ENCODE results near the gene DLGAP1. TPM values are rescaled to one million over a fixed set of nuclear protein-coding genes. Genes with fewer than 3 reads are reported as not detected.

DLGAP1 gene
- total and polyA plus RNA-seq, 2 of the 13 experiments (the other 11 are each of a cell fraction or from before 2014, with no cell fraction given), result 0.01 TPM; not detected in 1

GRCh38 chr18:3604498-3605408 lies 850.4 kb downstream of the DLGAP1 start (continued):
- no peak for TF ChIP-seq FOXA1 (IDR thresholded peaks at IDR 0.05)
- peak; percentile 84 for TF ChIP-seq FOXA1 (CRISPR knock-in tag; IDR thresholded peaks at IDR 0.05)
- no peak for TF ChIP-seq NFYB (CRISPR knock-in tag; IDR thresholded peaks at IDR 0.05)
- TF ChIP-seq ZNF292 (CRISPR knock-in tag; IDR thresholded peaks at IDR 0.05; ENCODE audit: borderline replicate concordance, low read depth), result peak; percentile 61; the same call in 1 of the 2 replicates
- no peak for TF ChIP-seq PCBP1 (IDR thresholded peaks at IDR 0.05; ENCODE audit: borderline replicate concordance, low read depth, low read length)
- TF ChIP-seq ZGPAT (CRISPR knock-in tag; IDR thresholded peaks at IDR 0.05), result peak; percentile 42
- peak; percentile 76 for TF ChIP-seq RARA (CRISPR knock-in tag; IDR thresholded peaks at IDR 0.05)
- TF ChIP-seq ZNF326 (CRISPR knock-in tag; IDR thresholded peaks at IDR 0.05; ENCODE audit: borderline replicate concordance), result no peak
- TF ChIP-seq ZNF337 (CRISPR knock-in tag; IDR thresholded peaks at IDR 0.05; ENCODE audit: borderline replicate concordance, low read depth), result 0 out of 2 replicates have a peak, but pooled peaks have one; percentile 33
- TF ChIP-seq ZNF614 (CRISPR knock-in tag; IDR thresholded peaks at IDR 0.05; ENCODE audit: borderline replicate concordance), result peak; percentile 87
- no peak for TF ChIP-seq PHB2 (IDR thresholded peaks at IDR 0.05; ENCODE audit: partially characterized antibody)
- 0 out of 2 replicates have a peak, but pooled peaks have one; percentile 50 for TF ChIP-seq FOXP4 (CRISPR knock-in tag; IDR thresholded peaks at IDR 0.05)
- TF ChIP-seq ZNF317 (CRISPR knock-in tag; IDR thresholded peaks at IDR 0.05), result peak; percentile 93
- TF ChIP-seq NFRKB (IDR thresholded peaks at IDR 0.05), result no peak
- peak; percentile 76 for TF ChIP-seq ELF3 (CRISPR knock-in tag; IDR thresholded peaks at IDR 0.05)
- no peak for TF ChIP-seq ZNF432 (CRISPR knock-in tag; IDR thresholded peaks at IDR 0.05; ENCODE audit: borderline replicate concordance)
- TF ChIP-seq MAFG (CRISPR knock-in tag; IDR thresholded peaks at IDR 0.05), result peak; percentile 46; the same call in 1 of the 2 replicates
- 0 out of 2 replicates have a peak, but pooled peaks have one; percentile 53 for TF ChIP-seq MIXL1 (CRISPR knock-in tag; IDR thresholded peaks at IDR 0.05)
- TF ChIP-seq EP300 (IDR thresholded peaks at IDR 0.05; ENCODE audit: low read depth in 2 of 2, low read length in 2 of 2), result peak in 1 of 2 experiments; percentile 77; a peak in 1 of 4 replicates
- TF ChIP-seq EP300 (CRISPR knock-in tag; IDR thresholded peaks at IDR 0.05; ENCODE audit: borderline replicate concordance), result peak; percentile 78
- peak; percentile 88 for TF ChIP-seq ZNF646 (CRISPR knock-in tag; IDR thresholded peaks at IDR 0.05)

Measured in HepG2 (cell line).